ENCODE data around the gene KRIT1.
"Not testable (repeated sequence)": the region's sequence is repeated elsewhere in the genome, so short reads cannot be mapped to it uniquely, and the experiment has no call there.

KRIT1 gene

GRCh38 chr7:92245487-92246359, at the start of gene KRIT1, which contains the start of gene ANKIB1:
Gene KRIT1 (minus strand): TSS chr7:92245914. CDS start chr7:92242135, 3,779 bp downstream.
Gene ANKIB1 (plus strand): TSS chr7:92245974. CDS start chr7:92294979, 49,005 bp downstream.
- DNase-seq: peak; percentile 59

GRCh38 chr7:92295391-92295790, 49.7 kb upstream of the KRIT1 start:
- DNase-seq: no peak

- no peak for DNase-seq
Measured at GRCh38 chr7:92293896-92294590, 48.3 kb upstream of the KRIT1 start.

- DNase-seq: no peak
Measured at GRCh38 chr7:92292981-92293380, 47.3 kb upstream of the KRIT1 start.

GRCh38 chr7:92289321-92289720, 43.6 kb upstream of the KRIT1 start:
- no peak for DNase-seq

- no peak for DNase-seq
Measured at GRCh38 chr7:92282930-92283329, 37.2 kb upstream of the KRIT1 start.

- no peak for DNase-seq
Measured at GRCh38 chr7:92282221-92282814, 36.6 kb upstream of the KRIT1 start.

- no peak for DNase-seq
Measured at GRCh38 chr7:92281031-92281430, 35.3 kb upstream of the KRIT1 start.

GRCh38 chr7:92279396-92280031, 33.8 kb upstream of the KRIT1 start:
- DNase-seq: no peak

GRCh38 chr7:92276460-92276864, 30.7 kb upstream of the KRIT1 start:
- DNase-seq: no peak

- no peak for DNase-seq
Measured at GRCh38 chr7:92275327-92275726, 29.6 kb upstream of the KRIT1 start.

- DNase-seq: no peak
Measured at GRCh38 chr7:92268921-92269320, 23.2 kb upstream of the KRIT1 start.

GRCh38 chr7:92266415-92267241, 20.9 kb upstream of the KRIT1 start:
- DNase-seq: no peak

- DNase-seq: no peak
Measured at GRCh38 chr7:92260248-92260781, 14.6 kb upstream of the KRIT1 start.

GRCh38 chr7:92259610-92260247, 14.0 kb upstream of the KRIT1 start:
- DNase-seq: no peak

- DNase-seq: no peak
Measured at GRCh38 chr7:92259062-92259461, 13.3 kb upstream of the KRIT1 start.

GRCh38 chr7:92255308-92255707, 9.6 kb upstream of the KRIT1 start:
- DNase-seq: no peak

GRCh38 chr7:92254800-92255199, 9.1 kb upstream of the KRIT1 start:
- not testable (repeated sequence) for DNase-seq

GRCh38 chr7:92253251-92253650, 7.5 kb upstream of the KRIT1 start:
- DNase-seq: no peak

GRCh38 chr7:92251181-92251580, 5.5 kb upstream of the KRIT1 start:
- DNase-seq: no peak

GRCh38 chr7:92250603-92251002, 4.9 kb upstream of the KRIT1 start:
- no peak for DNase-seq
